Activated gamma-delta T cell treated with anti-CD3 and anti-CD28 coated beads, Interleukin-2, amount 50 U/mL, for 16 hours (primary cell): ENCODE results near the gene STX8.
"Not testable (repeated sequence)": the region's sequence is repeated elsewhere in the genome, so short reads cannot be mapped to it uniquely, and the experiment has no call there.

ENCODE experiments used
- DNase-seq: peaks from one replicate; pipeline ENCODE4 v3.0.0-alpha.2; 2020; ENCODE audit warnings: low read depth

STX8 gene

DNA sequence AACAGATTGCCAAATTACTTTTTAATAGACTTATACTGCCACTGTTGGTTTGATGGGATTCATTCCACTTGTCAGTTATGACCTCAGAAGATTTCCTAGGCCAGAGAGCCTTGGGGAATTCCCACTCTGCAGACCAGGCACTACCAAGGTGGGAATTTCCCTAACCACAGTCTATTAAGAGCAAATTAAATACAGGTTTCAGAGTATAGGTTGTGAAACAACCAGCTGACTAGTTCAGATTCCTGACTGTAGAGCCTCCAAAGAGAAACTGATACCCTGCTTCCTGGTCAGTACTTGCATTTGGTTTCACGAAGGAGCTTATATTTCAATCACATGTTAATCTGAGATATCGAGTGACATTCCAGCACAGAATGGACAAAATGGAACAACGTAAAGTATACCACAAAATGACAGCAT lies 186.5 kb downstream of the STX8 start:
- DNase-seq, result no peak

DNA sequence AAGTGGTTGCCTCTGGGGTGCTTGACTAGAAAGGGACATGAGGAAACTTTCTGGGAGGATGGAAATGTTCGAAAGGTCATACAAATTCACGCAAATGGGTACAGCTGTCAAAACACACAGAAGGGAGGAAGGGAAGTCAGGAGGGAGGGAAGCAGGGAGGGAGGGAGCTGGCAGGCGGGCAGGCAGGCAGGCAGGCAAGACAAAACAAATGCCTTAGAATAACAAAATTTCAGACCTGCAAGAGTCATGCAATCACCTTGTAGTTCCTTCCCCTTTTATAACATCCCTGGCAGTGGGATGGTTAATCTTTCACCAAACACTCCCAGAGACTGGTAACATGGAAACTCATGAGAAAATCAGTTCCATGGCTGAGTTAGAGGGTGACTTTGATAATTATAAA lies 189.2 kb downstream of the STX8 start:
- DNase-seq, result no peak

DNA sequence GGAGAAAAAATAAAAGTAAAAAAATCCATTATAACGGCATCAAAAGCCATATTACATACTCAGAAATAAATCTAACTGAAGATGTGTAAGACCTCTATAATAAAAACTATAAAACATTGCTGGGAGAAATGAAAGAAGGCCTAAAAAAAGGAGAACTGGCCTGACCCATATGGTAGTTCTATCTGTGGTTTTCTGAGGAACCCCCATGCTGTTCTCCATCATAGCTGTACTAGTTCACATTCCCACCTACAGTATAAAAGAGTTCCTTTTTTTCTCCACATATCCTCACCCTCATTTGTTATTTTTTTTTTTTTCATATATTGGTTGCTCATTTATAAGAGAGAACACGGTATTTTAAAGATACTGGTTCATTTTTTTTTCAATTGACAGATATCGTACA lies 191.8 kb downstream of the STX8 start:
- no peak for DNase-seq

DNA sequence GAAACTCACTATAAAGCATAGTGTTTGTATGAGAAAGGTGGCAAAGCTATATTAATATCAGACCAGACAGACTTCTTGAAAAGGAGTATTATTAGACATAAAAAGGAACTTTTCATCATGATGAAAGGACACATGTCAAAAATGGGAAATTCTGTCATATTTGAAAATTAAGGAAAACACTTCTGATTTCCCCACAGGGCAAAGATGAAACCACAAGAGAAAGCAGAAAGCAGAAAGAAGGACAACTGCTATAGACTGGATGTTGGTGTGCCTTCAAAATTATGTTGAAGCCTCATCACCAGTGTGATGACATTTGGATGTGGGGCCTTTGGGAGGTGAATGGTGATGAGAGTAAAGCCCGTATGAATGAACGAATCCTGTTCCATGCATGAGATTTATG lies 193.0 kb downstream of the STX8 start:
- DNase-seq, result no peak

DNA sequence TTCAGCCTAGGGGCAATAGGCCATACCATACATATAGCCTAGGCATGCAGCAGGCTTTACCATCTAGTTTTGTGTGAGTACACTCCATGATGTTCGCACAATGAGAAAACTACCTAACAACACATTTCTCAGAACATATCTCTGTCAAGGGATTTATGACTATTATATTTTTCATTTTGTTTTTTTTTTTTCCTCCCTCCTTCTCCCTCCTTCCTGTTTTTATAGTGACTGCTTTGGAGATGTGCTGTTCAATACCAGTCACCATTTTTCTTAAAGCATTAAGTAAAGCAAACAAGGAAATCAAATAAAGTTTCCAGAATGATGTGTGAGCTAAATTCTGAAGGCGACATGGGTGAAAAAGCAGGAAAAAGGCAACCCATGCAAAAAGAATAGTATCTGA lies 194.6 kb downstream of the STX8 start:
- DNase-seq, result no peak

DNA sequence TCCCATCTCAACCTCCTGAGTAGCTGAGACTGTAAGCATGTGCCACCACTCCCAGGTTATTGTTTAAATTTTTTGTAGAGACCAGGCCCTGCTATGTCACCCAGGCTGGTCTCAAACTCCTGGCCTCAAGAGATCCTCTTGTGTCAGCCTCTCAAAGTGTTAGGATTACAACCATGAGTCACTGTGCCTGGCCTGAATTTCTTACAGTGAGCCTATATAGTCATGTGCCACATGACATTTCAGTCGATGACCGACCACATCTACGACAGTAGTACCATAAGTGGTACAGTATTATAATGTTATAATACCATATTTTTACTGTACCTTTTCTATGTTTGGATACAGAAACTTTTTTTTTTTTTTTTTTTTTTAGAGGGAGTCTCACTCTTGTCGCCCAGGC lies 195.3 kb downstream of the STX8 start:
- DNase-seq, result no peak

DNA sequence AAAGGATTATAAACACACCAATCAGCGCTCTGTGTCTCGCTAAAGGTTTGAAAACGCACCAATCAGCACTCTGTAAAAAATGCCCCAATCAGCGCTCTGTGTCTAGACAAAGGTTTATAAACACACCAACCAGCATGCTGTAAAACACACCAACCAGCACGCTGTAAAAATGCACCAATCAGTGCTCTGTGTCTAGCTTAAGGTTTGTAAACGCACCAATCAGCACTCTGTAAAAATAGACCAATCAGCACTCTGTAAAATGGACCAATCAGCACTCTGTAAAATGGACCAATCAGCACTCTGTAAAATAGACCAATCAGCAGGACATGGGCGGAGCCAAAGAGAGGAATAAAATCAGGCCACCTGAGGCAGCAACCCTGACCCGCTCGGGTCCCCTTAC lies 199.4 kb downstream of the STX8 start:
- DNase-seq, result not testable (repeated sequence)

DNA sequence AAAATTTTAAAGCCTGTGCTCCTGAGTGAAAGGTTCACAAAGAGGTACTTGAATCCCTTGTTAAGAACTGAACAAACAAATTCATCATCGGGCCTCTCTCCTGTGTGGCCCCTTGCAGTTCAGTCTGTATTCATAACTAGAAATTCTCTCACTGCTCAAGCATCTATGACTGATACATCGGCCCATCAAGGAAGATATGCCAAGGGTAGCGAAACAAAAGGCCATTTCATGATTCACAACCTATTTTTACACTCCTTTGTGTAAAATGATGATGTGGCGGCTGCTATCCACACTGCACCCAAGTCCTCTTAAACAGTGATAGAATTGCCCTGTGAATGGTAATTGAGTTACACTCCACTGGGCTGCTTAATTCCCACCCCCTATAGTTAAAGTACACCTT lies 204.6 kb downstream of the STX8 start:
- no peak for DNase-seq

DNA sequence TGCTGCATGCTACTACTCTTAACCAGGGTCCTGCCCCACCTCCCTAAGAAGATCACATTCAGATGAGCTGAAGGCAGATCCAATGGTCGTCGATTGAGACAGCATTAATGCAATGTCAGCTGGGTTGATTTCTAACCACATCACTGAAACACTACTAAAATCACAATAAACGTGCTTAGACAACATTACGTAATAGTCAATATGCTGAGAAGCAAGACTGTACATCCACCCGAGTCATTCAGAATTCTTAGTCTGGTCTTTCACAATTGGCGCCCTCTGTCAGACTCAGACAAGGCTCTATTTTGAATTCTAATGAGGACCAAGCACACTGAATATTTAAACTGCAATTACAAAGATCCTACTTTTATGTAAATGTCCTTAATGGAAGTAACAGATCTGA lies 205.2 kb downstream of the STX8 start:
- DNase-seq, result no peak

DNA sequence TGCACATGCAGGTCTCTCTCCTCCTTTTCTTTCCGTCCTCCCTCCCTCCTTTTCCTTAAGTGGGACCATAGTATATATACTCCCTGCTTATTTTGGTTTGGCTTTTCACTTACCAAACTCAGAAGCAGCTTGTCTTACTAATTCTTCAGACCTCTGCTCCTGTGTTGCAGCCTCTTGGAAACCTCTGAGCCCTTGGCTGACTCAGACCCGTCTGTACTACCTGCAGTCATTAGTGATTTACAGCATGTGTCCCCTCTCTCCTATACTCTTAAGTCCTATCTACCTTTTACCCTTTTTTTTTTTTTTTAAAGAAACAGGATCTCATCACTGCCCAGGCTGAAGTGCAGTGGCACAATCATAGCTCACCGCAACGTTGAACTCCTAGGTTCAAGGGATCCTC lies 207.0 kb downstream of the STX8 start:
- no peak for DNase-seq

DNA sequence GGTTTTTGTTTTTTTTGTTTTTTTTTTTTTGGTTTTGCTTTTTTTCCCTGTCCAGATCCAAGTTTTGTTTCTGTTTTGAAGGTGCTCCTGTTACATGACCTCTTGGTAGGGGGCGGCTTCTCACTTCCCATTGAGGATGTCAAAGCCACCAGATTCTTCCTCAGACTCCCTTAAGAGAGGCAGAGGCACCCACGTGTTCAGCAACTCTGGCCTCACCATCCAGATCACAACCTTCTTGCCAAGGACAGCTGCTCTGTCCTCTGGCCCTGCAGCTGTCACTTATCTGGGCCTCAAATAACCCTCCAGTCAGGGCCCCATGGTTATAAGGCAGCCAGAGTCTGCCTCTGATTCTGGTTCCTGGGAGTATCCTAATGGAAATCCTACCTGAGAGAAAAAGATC lies 208.5 kb downstream of the STX8 start:
- DNase-seq, result no peak

DNA sequence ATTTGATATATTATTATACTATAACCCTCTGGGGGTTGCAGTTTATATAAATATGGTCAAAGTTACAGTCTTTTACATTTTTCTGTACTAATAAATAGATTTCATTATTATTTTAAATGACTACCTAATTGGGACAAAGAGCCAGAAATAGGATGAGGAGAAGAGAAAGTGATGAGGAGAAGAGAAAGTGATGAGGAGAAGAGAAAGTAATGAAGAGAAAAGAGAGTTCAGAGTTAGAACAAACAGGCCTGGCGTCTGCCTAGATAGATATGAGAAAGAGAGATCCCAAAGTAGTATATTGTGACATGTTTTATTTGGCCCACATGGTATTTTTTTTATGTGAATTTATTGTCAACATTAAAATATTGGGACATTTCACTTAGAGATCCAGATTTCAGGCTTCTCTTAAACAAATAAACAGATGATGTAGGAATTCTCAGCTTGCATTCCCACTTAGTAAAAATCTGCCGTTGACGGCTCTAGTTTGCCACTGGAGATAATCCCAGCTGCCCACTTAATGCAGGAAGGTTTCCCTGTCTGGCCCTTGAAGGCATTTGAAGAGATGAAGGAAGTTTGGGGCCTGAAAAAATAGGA lies 210.7 kb downstream of the STX8 start:
- DNase-seq, result no peak

DNA sequence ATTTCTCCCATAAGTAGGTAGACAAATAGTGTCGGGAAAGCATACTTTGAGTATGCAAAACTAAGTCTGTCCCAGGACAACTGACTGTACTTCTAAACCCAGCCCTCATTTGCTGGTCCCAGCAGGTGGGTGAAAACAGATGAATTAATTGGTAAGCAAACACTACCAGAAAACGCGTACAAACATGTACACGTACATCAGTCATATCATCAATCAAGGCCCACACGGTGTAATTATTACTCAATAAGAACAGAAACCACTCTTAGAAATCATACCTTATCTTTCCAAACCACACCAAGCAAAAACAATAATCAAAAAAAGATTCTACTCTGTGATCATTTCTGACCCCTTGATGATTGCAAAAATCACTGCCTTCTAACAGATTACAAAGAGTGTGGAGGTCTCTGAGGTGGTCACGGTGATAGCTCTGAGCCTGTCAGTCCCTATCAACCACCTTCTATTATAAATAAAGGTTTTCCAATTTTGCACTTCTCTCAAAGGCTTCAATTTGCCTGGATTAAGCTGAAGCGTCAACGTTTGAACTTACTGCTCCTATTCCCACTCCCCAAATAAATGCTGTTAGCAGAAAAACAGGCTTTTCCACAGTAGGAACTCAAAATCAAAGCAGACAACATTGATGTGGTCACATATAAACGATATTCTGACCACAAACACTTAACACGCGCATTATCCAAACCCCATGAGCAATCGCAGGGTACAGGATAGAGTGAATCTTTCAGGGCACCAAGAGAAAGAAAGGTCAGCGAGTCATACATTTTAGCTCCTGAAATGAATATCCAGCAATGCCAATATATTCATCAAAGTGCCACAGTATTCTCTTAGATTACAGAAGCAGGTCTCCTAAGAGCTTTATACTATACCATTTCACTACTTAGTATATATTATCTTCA lies 211.9 kb downstream of the STX8 start:
- DNase-seq, result no peak

DNA sequence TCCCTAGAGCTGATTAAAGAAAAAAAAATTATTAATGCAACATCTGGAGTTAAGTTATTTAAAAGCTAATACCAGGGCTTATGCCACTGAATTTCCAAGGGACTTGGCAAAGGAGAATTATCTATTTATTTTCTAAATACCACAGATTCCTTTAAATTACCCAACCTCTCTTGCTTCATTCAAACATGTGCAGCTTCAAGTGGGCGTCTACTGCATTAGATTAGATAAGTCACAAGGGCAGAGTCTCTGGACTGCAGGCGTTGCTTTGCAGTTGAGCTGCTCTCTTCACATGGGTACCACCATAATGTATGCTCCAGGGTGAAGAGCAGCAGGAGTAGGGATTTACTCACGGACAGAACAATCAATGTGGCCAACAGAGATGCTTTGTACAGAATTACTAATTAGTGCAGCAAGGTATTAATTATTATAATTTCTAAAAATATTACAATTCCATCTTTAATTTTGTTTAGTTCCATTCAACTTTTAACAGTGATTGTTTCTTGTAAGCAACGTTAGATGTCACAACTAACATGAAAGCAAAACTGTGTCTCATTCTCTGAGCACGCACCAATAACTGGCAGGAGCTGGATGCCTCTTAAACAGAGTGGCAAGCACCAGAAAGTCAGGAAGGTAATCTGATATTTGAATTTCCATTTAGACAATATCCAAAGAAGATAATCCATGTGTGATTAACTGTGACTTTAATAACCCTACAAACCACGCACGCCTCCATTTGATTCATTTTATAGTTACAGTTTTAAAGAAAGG lies 214.2 kb downstream of the STX8 start:
- DNase-seq, result no peak

DNA sequence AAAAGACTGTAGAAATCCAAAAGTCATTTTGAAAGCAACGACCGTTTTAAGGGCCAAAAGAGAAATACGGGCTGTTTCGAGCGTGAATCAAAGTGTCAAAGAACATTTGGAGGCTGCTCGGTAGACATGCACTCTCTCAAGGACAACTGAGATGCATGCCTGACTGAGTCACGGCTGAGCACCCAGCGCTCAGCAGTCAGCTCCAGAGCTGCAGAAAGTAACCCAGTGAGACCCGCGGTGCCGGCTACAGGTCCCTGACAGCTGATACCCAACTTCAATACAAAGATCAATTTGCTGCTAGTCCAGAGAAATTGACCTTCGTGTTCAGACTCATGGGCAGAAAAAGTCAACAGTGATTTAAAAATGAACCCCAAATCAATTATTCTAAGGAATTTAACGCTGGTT lies 214.9 kb downstream of the STX8 start:
- DNase-seq, result no peak

DNA sequence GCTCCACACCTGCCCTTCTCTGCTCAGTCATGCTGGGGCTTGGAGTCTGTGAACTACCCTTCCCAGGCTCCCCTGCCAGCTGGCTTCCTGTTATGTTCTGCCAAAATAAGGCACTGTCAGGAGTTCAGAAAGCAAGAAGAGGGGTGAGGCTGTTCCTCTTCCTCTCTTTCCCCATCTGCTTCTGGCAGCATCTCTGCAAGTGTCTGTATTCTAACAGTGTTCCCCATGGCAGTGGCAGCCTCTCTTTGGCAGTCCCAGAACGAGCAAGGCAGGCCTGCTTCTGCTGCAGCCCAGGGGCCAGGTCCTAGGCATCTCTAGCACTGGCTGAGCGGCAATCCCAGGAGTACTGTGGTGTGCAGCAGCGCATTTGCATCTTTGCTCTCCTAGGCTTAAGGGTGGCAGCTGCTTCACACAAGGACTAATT lies 219.1 kb downstream of the STX8 start:
- DNase-seq, result no peak

DNA sequence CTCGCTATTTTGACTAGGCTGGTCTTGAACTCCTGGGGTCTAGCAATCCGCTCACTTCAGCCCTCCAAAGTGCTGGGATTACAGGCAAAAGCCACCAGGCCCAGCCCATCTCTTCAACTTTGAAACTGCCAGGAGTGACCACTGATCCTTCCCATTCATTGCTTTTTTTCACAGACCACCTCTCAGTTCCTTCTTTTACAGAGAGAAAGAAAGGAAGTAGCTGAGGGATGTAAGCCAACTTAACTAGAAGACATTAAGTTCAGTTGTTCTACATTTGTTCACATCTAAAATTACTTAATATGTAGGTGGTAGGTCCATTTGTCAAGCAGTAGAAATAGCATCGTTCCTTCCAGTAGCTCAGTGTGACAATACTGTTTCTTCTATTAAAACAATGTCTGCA lies 219.8 kb downstream of the STX8 start:
- DNase-seq, result no peak

DNA sequence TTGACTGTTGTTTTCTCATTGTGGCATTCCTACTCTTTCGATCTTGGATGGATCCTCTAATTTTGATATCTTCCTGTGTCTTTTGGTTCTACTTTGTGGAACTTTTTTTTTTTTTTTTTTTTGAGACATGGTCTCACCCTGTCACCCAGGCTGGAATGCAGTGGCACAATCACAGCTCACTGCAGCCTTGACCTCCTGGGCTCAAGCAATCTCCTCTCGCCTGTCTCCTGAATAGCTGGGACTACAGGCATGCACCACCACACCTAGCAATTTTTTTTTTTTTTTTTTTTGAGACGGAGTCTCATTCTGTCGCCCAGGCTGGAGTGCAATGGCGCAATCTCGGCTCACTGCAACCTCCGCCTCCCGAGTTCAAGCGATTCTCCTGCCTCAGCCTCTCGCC lies 220.4 kb downstream of the STX8 start:
- DNase-seq, result not testable (repeated sequence)

DNA sequence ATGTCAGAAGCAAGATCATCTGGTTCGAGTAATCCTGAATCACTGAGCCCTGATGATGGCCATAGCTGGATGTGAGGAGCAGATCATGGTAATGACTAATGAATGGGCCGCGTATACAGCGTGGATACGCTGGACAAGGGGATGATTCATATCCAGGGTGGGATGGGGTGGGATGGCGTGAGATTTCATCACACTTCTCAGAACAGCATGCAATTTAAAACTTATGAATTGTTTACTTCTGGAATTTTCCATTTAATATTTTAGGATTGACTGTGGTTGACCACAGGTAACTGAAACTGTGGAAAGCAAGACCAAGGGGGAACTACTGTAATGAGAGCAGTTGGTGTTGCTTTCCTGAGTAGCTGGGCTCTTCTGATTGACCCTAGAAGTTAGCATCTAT lies 225.5 kb downstream of the STX8 start:
- DNase-seq, result no peak

DNA sequence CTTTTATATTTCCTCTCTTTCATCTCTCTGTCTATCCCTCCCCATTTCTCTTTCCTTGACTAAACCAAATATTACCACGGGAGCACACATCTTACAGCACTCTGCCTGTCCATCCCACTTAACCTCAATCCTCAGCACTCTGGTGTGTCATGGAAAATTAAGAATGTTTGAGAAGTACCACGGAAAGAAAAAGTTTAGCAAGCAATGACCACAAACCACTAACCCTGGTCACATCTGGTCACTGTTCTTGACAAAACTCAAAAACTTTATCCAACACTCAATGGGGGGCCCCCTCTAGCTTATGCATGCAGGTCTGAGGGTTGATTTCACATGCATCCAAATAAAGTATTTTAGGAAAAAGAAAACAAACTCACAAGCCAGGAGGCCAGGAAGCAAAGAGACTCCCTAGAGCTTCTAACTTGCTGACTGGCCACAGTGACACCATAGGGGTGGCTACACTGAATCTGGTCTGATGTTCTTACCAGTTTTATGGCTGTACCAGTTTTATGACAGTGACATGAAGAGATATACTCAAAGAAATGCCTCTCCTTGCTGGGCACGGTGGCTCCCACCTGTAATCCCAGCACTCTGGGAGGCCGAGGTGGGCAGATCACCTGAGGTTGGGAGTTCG lies 229.2 kb downstream of the STX8 start:
- no peak for DNase-seq

DNA sequence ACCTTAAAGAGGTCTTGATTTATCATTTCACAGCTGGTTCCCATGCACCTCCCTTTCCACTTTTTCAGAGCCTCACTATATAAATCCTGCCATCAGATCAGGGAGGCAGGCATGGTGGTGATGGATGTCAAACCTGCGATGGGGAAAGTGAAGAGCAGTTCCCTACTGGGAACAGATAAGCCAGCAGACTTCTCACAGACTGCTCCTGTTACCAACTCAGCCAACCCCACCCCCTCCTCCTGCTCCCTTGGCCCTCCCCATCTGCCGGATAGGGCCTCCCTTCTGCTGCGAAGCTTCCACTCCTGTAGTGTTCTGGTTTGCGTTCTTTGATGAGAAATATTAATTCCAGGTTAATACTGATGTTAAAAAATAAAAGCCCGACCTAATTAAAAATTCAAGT lies 232.1 kb downstream of the STX8 start:
- no peak for DNase-seq

DNA sequence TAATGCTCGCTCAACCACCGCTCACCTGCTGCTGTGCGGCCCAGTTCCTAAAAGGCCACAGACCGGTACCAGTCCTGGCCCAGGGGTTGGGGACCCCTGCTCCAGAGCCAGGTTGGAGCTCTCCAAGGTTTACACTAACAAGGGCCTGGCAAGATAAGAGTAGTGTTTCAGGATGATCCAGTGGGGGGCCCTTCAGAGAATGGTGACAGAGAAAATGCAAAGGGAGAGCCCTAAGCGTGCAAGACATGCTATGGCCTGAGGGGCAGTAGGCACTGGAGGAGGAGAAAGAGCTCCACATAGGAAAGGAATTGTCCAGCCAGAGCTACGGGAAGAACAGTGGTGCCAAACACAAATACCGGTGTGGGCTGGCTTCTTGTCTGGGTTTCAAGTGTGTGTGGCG lies 233.4 kb downstream of the STX8 start:
- no peak for DNase-seq

DNA sequence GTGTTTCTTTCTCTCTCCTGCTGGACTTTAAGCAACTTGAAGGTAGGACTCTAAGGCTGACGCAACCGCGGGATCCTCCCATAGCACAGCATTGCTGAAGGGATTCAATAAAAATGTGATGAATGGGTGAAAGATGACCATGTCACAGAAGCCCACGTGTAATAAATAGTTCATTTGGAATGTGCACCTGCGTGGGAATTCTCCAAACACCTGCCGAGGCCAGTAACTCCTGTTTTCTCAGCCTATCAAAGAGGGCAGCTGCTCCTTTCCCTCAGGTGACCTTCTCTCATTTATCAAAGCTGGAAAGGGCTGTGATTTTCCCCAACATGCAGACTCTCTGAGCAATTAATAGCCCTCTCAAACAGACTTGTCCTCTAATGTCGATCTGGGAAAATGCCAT lies 235.7 kb downstream of the STX8 start:
- DNase-seq, result no peak
